NCI-H146 (cell line): Measurements from ENCODE around the gene MOCS3.
"Not testable (repeated sequence)": the region's sequence is repeated elsewhere in the genome, so short reads cannot be mapped to it uniquely, and the experiment has no call there.

Experiments used
- DNase-seq: peaks from one replicate; lab custom pipeline; 2025; lab: John Stamatoyannopoulos, UW

The MOCS3 gene

DNA sequence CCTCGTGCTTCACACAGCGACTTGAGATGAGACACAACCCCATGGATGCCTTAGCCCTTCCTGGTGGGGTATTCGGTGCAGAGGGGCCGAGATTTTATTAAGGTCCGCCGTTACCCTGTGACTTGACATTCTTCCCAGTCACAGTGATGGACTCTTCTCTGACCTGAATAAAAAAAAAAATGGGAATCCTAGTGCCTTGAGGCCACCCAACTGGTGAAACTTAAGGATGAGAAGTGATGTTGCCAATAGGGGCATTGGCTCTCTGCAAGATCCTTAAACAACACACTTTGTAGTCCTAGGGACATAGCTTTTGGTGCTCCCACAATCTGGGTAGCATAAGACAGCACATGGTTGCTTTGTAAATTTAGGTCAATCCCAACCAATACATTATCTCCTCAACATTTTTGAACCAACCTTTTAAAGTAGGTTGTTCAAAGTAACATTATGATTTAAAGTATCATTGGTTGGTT is 26.6 kb upstream of the MOCS3 start:
- no peak for DNase-seq

DNA sequence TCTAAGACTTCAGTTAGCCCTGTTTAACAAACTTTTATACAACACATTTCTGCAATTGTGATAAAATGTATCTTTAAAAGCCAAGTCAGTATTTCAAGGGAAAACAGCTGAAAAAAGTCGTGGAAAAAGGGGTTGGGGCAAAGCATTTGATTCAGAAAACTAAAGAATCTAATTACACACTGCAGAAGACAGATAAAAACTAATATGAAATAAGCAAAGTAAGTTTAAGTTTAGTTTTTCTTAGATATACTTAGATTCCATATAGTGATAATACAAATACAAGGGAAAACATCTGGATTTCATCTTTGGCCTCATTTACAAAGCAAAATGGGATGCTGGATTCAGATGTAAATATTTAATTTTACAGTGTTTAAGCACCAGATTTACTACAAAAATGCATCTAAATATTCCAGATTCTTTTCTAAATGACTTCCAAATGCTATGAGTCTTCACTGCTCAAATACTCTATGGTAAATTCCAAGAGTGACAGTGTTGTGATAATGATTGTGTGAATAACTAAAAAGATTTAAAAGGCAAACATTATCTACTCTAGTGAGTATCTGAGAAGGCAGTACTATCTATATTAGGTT is 25.8 kb upstream of the MOCS3 start:
- no peak for DNase-seq

DNA sequence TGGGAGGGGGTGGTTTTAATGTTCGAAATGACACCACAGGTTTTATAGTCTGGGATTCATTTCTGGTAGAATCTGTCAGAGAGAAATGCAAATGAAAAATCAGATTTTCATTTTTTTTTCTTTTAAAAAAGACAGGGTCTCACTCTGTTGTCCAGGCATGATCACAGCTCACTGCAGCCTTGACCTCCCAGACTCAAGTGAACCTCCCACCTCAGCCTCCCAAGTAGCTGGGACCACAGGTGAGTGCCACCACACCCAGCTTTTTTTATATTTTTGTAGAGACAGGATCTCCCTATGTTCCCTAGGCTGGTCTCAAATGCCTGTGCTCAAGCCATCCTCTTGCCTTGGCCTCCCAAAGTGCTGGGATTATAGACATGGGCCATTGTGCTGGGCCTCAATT is 25.0 kb upstream of the MOCS3 start:
- no peak for DNase-seq

DNA sequence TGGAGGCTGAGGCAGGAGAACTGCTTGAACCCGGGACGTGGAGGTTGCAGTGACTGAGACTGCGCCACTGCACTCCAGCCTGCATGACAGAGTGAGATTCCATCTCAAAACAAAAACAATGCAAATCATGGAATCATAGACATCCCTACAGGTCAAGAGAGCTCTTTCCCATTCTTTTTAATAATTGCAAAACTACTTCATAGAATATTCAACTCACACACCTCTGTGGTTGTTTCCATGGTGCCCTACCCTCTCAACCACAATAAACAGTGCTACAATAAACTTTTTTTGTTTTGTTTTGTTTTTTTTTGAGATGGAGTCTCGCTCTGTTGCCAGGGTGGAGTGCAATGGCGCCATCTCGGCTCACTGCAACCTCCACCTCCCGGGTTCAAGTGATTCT is 15.5 kb upstream of the MOCS3 start:
- no peak for DNase-seq

DNA sequence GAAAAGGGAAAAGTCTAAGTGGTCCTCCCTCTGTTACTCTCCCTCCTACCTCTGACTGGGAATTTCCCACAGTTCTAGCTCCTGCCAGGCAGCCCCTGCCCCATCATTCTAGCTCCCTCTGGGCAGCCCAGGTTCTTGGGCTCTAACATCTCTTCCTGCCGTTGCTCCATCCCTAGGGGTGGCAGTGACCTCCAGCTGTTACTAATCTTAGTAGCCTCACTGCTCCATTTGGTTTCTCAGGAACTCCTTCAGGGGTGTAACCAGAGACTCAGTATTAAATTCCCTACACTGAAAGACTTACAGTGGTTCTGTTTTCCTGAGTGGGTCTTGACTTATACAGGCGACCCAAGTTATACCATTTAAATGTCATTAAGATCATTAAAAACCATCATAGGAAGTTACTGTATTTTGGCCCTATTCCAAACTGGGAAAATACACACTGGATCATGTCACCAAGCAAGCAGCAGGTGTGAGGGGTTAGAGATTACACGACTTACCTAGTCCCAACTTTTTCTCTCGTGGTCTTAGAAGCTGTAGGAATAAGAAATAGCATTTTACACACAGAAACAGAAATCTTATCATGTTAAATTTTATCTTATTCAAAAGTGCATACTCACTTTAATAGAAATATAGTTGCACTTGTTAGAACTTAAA is 10.4 kb upstream of the MOCS3 start:
- DNase-seq: no peak

DNA sequence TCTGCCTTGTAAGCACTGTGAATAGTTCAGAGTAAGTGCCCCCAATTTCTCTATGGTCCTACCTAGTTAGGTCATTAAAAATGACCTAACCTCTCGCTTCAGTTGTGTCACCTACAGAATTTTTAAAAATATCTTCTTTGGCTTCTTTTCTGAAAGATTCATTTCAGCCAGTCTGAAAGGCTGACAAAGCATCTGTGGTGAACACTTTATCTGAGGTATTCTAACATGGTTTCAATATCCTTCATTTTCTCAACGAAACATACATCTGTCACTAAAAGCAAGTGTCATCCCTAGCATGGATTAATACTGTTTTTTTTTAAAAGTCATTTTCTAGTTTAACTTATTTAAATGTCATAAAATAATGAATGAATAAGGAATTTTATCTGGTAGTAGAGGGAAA is 5.4 kb upstream of the MOCS3 start:
- DNase-seq: no peak

DNA sequence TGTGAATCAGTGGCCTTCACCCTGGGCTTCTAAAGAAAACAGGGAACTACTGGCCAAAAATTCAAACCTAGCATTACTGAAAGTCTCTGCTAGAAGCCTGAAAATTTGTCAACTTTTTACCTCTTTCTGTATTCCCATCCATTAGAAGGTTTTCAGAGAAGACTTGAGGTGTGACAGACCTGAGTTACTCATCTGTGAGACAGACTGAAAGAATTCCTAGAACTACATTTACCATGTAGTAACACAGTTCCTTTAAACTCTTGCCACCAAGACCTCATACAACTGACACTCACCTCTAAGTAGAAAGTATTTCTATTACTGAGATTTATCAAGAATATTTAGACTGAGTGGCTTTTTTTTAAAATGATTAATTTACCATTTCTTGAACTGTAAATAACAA is 4.8 kb upstream of the MOCS3 start:
- no peak for DNase-seq

DNA sequence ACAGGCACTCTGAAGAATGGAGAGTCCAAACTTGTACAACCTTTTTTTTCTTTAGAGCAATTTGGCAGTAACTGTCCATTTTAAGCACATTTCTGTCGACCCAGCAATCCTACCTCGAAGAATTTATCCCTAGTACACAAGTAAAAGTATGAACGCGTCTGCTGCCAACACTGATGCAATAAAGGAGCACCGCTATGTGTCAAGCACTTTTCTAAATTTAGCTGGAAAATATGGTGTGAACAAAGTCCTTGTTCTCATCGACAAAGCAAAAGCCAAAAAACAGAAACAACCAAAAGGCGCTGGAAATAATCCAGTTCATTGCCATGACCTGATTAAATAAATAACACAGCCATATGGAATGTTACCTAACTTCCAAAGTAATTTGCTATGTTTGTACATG is 1.3 kb upstream of the MOCS3 start:
- DNase-seq: no peak

DNA sequence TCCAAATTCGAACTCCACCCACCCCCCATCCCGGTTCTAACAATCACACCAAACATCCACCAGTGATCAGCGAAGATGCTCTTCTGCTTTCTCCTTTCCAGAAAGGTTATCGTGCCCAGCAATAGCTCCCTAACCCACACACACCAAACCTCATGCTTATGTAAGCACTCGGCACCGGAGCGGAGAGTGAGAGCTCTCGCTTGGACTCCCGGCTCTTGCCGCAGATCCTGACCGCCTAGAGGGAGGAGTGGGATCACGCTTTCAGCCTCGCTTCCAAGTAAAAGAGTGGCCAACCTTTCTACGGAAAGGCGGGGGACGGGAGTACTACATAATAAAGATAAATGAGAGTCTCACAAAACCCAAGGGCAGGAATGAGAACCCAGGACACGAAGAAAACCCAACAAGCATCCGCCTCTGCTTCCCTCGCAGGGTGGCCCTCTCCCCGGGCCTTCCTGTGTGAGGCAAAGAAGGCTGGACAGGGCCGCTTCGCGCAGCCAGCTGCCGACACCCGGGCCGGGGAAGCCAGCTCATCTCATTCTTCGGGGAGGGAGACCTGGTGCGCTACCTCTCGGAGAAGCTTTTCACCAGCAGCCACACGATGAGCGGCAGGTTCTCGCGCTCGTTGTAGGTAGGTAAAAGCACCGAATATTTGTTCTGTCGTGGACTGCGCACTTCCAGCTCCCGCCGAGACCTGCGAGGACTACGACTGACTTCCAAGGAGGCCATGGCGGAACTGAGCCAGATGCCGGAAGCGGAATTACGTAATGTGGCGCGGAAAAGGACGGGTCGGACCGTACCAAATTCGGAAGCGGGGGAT is 612 bp upstream of the MOCS3 start, which contains the start of gene DPM1:
TSS of gene DPM1 (minus strand) at position 735 of the 817 bp plus-strand sequence. CDS start at position 726, 9 bp downstream.
- DNase-seq: peak; percentile 90

DNA sequence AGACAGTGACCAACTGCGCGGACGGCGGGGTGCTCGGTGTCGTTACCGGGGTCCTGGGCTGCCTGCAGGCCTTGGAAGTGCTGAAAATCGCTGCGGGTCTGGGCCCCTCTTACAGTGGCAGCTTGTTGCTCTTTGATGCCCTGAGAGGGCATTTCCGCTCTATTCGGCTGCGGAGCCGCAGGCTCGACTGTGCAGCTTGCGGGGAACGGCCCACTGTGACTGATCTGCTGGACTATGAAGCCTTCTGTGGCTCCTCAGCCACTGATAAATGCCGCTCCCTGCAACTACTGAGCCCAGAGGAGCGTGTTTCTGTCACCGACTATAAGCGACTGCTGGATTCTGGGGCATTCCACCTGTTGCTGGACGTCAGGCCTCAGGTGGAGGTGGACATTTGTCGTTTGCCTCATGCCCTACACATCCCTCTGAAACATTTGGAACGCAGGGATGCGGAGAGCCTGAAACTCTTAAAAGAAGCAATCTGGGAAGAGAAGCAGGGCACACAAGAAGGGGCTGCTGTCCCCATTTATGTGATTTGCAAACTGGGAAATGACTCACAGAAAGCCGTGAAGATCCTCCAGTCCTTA is 1.0 kb downstream of the MOCS3 start:
- no peak for DNase-seq

DNA sequence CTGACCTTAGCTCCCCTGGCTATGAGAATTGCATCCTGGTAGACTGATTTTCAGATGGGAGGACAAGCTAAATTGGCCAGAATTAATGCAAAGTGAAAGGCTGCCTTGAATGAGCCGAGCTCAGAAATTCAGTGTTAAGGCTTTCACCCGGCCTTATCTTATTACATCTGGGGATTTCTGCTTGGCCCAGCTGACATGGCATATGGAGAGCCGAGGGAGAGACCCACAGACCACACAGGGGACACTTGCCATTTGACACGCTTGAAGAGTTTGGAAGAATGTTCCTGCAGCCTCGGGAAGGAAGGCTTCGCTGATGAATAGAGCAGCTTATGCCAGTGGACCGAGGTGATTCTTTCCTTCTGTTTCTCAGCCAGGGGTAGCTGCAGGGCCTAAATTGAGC is 9.0 kb downstream of the MOCS3 start:
- DNase-seq: no peak

DNA sequence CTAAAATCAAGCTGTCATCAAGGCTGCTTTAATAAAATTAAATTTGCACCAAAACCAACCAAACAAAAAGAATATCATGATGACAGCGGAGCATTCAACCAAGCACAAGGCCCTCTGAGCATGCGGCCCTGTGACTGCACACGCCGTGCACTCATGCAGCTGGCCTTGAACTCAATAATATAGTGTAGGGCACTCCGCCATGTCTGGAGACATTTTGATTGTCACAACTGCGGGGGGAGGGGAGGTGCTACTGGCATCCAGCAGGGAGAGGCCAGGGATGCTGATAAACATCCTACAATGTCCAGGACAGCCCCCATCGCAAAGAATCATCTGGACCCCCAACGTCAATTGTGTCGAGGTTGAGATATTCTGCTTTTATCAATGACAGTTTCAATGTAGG is 9.7 kb downstream of the MOCS3 start:
- DNase-seq: no peak

DNA sequence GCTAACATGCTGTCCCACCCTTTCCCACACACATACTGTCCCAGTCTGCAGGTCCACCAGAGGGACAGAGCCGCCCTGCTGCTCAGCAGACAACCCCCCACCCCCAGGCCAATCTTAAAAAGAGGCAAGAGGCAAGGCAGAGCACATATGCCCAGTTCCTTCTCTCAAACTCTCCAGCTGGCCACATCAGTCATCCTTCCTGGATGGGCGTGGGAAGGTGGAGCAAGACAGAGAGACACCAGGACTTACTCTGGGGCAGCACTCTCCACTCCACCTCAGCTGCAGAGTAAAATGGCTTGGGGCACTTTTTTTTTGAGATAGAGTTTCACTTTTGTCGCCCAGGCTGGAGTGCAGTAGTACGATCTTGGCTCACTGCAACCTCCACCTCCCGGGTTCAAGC is 10.8 kb downstream of the MOCS3 start:
- DNase-seq: no peak

DNA sequence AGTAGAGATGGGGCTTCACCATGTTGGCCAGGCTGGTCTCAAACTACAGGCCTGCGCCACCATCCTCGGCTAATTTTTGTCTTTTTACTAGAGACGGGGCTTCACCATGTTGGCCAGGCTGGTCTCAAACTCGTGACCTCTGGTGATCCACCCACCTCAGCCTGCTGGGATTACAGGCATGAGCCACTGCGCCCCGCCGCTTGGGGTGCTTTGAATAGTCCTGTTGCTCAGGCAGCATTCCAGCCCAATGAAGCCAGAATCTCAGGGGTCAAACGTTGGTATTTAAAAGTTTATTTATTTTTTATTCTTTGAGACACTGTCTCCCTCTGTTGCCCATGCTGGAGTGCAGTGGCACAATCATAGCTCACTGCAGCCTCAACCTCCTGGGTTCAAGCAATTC is 11.3 kb downstream of the MOCS3 start:
- DNase-seq: no peak

DNA sequence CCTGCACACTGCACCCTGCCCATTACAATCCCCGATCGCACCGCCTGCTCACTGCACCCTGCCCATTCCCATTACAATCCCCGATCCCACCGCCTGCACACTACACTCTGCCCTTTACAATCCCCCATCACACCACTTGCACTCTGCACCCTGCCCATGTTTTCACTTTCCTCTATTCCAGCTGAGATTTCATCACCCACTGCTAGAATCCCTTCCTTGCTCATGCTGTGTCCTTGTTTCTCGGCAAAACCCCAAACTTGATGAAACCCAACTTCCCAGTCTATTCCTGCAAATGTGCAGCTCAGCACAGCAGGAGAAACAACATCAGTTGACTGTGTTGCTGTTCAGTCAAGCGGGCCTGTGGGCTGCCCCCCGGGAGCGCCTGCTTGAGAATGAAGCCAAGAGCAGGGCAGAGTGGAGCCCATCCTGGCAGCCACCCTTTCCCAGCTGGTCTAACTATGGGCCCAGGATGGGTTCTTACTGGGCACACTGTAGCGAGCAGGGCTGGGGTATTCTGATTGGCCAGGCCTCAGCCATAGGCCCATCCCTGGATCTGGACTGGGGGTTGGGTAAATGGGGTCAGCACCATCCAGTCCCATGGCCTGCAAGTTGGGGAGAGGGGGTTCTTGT is 17.2 kb downstream of the MOCS3 start:
- no peak for DNase-seq

DNA sequence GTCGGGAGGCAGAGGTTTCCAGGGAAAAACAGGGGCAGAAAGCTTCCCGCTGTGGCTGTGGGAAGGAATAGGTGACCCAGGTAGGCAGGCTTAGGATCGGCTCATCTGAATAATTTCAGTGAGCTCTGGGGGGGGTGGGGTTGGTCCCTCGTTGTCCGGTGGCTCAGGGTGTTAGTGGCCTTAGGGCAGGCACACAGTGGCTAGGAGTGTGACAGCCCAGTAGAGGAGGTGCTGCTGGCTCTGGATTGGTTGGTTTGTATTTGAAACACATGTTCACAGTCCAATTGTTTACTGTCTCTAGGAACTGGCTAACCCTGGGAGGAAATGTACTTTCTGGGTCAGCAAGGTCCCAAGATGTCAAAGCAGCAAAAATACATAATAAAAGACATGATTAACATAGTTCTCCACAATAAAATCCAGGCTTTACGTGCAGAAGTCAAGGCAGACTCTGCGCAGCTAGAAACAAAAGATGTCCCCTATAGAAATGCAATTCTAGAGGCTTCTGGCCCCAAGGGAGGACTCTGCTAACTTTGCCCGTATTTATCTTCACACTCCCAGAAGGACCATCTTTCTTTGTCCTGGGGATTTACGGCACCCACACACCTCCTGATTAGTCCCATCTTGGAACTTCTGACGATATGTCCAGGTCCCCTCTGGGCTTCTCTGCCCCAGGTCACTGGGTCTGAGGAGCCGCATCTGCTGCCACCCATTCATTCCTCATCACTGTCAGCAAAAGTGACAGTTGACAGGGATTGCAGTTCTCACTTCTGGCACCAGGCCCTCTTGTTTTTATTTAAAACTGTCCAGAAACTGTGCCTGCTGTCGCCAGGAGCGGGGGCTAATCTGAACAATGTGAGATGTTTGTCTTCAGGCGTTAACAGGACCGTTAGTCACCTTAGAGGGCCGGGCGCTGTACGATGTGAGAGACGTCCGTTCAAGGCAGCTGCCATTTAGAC is 18.7 kb downstream of the MOCS3 start:
- no peak for DNase-seq

DNA sequence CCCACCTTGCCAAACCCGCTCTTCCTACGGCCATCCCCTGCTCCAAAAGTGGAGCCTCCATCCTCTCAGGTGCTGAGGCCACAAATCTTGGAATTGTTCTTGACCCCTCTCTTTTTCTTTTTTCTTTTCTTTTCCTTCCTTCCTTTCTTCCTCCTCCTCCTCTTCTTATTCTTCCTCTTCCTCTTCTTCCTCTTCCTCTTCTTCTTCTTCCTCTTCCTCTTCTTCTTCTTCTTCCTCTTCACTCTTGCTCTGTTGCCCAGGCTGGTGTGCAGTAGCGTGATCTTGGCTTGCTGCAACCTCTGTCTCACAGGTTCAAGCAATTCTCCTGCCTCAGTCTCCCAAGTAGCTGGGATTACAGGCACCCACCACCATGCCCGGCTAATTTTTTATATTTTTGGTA is 19.9 kb downstream of the MOCS3 start:
- DNase-seq: not testable (repeated sequence)

DNA sequence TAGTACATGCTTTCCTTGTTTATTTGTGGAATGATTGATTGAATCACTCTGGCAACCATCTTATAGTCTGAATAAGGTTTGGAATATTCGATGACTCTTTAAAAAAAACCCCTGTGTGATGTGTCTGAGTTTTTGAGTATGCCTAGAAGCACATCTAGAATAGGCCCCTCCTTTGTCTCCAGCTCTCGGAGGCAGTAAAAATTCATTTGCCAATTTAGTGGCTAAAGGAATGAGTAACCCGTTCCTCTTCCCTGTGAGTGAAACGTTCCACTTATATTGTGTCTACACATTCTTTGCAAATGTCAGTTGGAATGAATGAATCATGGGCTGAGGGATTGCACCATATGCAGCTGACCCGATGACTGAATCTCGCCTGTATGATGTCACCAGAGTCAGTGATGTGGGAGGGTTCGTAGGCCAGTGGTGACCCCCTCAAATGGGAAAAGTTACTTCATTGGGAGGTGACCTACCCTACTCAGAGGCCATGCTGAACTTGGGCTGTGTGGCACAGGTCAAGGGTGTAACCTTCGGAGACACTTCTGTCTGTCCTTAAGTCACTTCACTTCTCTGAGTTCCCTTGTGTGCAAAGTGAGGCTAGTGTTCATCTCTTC is 21.6 kb downstream of the MOCS3 start:
- no peak for DNase-seq

DNA sequence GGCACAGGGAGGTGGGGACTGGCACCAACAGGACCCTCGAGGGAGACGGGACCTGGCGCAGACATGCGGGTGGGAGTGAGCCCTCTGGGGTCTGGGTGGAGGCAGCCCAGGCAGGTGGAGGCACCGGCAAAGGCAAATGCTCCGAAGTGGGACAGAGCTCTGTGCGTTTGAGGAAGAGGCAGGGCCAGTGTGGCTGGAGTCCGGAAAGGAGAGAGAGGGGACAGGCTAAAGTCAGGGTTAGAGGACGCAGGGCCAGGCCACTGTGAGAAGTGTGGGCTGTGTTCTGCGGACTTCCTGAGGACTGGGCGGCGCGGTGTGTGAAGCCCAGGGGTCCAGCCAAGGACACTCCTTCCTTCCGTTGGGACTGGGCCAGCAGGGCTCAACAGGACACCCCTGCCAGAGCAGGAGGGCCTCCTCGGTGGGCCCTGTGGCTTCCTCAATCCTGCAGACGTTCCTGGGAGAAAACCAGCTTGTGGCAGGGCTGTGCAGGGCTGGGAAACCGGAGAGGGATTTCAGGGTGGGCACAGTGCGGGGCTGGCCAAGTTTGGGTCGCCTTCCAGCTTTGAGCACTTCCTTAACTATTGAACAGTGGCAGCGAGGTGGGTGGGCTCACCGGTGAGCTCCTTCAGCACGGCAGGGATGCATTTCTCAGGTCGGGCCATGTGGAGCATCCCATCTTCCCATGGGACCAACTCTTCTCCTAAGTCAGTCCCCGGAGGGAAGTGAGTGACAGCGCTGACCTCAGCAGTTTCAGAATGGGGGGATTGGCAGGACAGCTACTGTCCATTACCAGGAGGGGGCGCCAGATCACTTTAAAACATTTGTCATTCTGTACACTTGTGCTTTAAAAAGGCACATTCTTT is 22.5 kb downstream of the MOCS3 start:
- DNase-seq: peak; percentile 48

DNA sequence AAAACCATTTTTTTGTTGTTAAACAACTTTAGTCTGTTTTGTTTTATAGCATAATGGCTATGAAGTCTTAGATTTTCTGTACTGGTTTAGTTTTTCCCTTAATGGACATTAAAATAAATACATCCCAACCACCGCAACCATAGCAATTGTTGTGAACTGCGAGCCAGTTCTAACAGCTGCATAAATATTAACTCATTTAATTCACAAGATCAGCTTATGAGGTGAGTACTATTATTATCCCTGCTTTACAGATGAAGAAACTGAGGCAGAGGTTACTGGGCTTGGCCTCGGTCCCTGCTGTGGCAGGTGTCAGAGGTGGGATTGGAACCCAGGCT is 23.1 kb downstream of the MOCS3 start:
- no peak for DNase-seq
